ENCODE results near the gene NCEH1.

The NCEH1 gene

DNA sequence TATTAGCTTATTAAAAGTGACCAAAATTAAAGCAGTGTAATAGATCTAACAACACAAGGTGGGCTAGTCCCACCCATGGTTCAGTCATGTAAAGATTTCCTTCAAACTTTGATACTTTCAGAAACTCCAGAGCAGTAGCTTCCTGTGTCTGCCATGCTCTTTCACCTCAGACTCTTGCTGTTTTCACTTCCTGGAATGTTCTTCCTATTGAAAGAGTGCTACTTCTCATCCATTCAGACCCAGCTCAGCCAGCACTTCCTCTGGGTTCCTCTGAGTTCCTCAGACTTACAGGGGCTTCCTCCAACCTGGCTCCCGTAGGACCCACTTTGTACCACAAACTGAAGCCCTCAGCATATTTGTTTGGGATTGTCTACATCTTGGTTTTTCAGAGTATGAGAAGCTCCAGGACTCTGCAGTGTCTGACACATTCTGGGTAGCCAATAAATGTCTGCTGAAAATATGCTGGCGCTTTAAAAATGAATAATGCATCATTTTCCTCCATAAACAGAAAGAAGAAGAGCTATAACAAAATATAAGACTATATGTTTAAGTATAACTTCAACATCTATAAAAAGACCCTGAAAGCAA lies 18.0 kb downstream of the NCEH1 start:
- Histone ChIP-seq H4K8ac (ENCODE audit: low read depth, low read length) (no peak overlapping the region), H2AK5ac (ENCODE audit: low read length) (no peak overlapping the region), H3K4me3 (ENCODE audit: low read length) (no peak overlapping the region), H4K5ac (ENCODE audit: low read length) (no peak overlapping the region), H3K18ac (ENCODE audit: low read length) (peak overlapping the region; percentile 51), H2BK5ac (ENCODE audit: low read length) (no peak overlapping the region), H3K4ac (ENCODE audit: low read depth, low read length) (no peak overlapping the region), H3K23ac (ENCODE audit: low read length) (no peak overlapping the region), H3K4me1 (ENCODE audit: control insufficient read depth, low read depth, low read length) (no peaks in the 10 kb centered on the region), H2BK120ac (ENCODE audit: low read depth, low read length) (no peak overlapping the region), H3K36me3 (ENCODE audit: control insufficient read depth, insufficient read depth, low read length) (no peaks in the 10 kb centered on the region), H3K9ac (ENCODE audit: low read length) (no peak overlapping the region), H3K27ac (ENCODE audit: low read depth, low read length) (no peak overlapping the region), H3K4me2 (ENCODE audit: low read length) (no peak overlapping the region), H3K27me3 (ENCODE audit: insufficient read depth, low read length, poor library complexity) (no peaks in the 10 kb centered on the region), H3K56ac (ENCODE audit: low read length) (no peak overlapping the region), H3K79me1 (ENCODE audit: low read length) (no peaks in the 10 kb centered on the region), H3K79me2 (ENCODE audit: control insufficient read depth, insufficient read depth, low read length) (no peaks in the 10 kb centered on the region), H2BK15ac (replicated peaks; ENCODE audit: low read depth) (no peak overlapping the region)
- DNase-seq, result no peak
- WGBS (ENCODE audit: extremely low coverage, insufficient coverage, low lambda C conversion rate), result no CpG with 5 or more reads among the region's 2 CpGs

DNA sequence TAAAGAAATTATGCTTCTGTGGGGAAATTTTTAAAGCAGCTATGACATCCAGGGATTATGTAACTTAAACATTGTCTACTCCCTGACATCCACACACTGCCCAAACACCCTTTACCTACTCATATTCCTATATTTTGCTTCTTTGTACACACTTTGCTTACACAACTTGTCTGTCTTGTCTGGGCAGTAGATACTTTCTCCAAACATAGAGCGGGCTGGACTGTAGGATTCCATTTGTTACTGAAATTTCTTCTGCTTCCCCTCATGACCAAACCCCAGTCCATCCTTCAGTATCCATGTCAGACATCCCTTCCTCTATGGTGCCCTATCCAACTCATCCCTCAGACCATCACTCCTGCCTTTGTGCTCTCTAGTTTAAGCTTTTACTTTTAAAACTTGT lies 19.9 kb downstream of the NCEH1 start:
- Histone ChIP-seq H3K79me1 (ENCODE audit: low read length) (no peaks in the 10 kb centered on the region), H3K23ac (ENCODE audit: low read length) (no peak overlapping the region), H3K4me2 (ENCODE audit: low read length) (no peak overlapping the region), H3K79me2 (ENCODE audit: control insufficient read depth, insufficient read depth, low read length) (no peaks in the 10 kb centered on the region), H4K5ac (ENCODE audit: low read length) (no peak overlapping the region), H4K8ac (ENCODE audit: low read depth, low read length) (no peak overlapping the region), H3K4me1 (ENCODE audit: control insufficient read depth, low read depth, low read length) (no peaks in the 10 kb centered on the region), H3K27ac (ENCODE audit: low read depth, low read length) (no peak overlapping the region), H2AK5ac (ENCODE audit: low read length) (no peak overlapping the region), H3K4ac (ENCODE audit: low read depth, low read length) (no peak overlapping the region), H3K56ac (ENCODE audit: low read length) (no peak overlapping the region), H2BK120ac (ENCODE audit: low read depth, low read length) (no peak overlapping the region), H3K9ac (ENCODE audit: low read length) (no peak overlapping the region), H3K4me3 (ENCODE audit: low read length) (no peak overlapping the region), H3K18ac (ENCODE audit: low read length) (no peak overlapping the region), H3K36me3 (ENCODE audit: control insufficient read depth, insufficient read depth, low read length) (no peaks in the 10 kb centered on the region), H2BK15ac (replicated peaks; ENCODE audit: low read depth) (no peak overlapping the region), H2BK5ac (ENCODE audit: low read length) (no peak overlapping the region), H3K27me3 (ENCODE audit: insufficient read depth, low read length, poor library complexity) (no peaks in the 10 kb centered on the region)
- no peak for DNase-seq
- no CpG with 5 or more reads among the region's 1 CpG for WGBS (ENCODE audit: extremely low coverage, insufficient coverage, low lambda C conversion rate)

DNA sequence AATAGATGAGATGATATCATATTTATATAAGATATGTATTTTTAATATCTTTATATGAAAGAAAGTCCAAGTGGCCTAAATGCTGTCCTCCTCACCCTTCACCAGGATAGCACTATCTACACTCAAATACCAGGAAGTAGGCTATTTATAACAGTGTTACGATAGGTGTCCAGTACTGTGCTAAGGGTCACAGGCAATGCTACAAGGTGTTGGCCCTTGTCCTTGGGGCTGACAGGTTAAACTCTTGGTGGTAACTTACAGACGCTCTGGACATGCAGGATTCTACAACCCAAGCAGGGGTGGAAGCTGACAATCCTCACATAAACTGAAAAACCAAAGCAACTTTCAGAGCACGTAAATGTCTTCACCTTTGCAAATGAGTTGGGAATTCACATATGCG lies 22.3 kb downstream of the NCEH1 start:
- no peak overlapping the region for H2BK5ac ChIP-seq (ENCODE audit: low read length)
- no peak overlapping the region for H3K4me3 ChIP-seq (ENCODE audit: low read length)
- no peak overlapping the region for H3K18ac ChIP-seq (ENCODE audit: low read length)
- H3K36me3 ChIP-seq (ENCODE audit: control insufficient read depth, insufficient read depth, low read length), result no peaks in the 10 kb centered on the region
- H2BK15ac ChIP-seq (replicated peaks; ENCODE audit: low read depth), result no peak overlapping the region
- no peak for DNase-seq
- no peak overlapping the region for H3K9ac ChIP-seq (ENCODE audit: low read length)
- no peaks in the 10 kb centered on the region for H3K27me3 ChIP-seq (ENCODE audit: insufficient read depth, low read length, poor library complexity)
- no peak overlapping the region for H3K4me2 ChIP-seq (ENCODE audit: low read length)
- H3K4ac ChIP-seq (ENCODE audit: low read depth, low read length), result no peak overlapping the region
- H4K5ac ChIP-seq (ENCODE audit: low read length), result no peak overlapping the region
- H4K8ac ChIP-seq (ENCODE audit: low read depth, low read length), result no peak overlapping the region
- no peaks in the 10 kb centered on the region for H3K79me2 ChIP-seq (ENCODE audit: control insufficient read depth, insufficient read depth, low read length)
- no peak overlapping the region for H2BK120ac ChIP-seq (ENCODE audit: low read depth, low read length)
- no peak overlapping the region for H3K27ac ChIP-seq (ENCODE audit: low read depth, low read length)
- no peaks in the 10 kb centered on the region for H3K4me1 ChIP-seq (ENCODE audit: control insufficient read depth, low read depth, low read length)
- no peak overlapping the region for H3K23ac ChIP-seq (ENCODE audit: low read length)
- no peaks in the 10 kb centered on the region for H3K79me1 ChIP-seq (ENCODE audit: low read length)
- H2AK5ac ChIP-seq (ENCODE audit: low read length), result no peak overlapping the region
- no CpG with 5 or more reads among the region's 4 CpGs for WGBS (ENCODE audit: extremely low coverage, insufficient coverage, low lambda C conversion rate)
- no peak overlapping the region for H3K56ac ChIP-seq (ENCODE audit: low read length)

DNA sequence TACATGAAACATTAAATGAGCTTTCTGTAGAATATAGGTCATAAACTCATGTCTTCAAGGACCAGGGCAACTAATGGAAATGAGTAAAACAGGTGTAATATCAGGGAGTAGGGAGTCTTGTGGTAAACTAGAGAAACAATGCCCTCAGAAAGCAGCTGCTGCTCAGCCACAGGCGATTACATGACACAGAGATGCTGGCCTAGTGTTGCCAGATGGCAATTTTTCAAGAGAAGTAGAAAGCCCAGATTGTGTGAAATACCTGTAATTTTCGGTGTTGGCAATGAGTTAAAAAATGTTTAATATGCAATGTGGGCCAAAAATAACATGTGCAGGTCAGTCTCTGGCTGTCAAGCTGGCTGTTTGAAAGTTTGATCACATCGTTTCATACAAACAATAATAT lies 23.4 kb downstream of the NCEH1 start:
- Histone ChIP-seq H2BK5ac (ENCODE audit: low read length) (no peak overlapping the region), H4K5ac (ENCODE audit: low read length) (no peak overlapping the region), H3K56ac (ENCODE audit: low read length) (no peak overlapping the region), H3K79me2 (ENCODE audit: control insufficient read depth, insufficient read depth, low read length) (no peaks in the 10 kb centered on the region), H3K4ac (ENCODE audit: low read depth, low read length) (no peak overlapping the region), H3K23ac (ENCODE audit: low read length) (no peak overlapping the region), H3K9ac (ENCODE audit: low read length) (no peak overlapping the region), H3K4me1 (ENCODE audit: control insufficient read depth, low read depth, low read length) (no peaks in the 10 kb centered on the region), H3K4me2 (ENCODE audit: low read length) (no peak overlapping the region), H3K18ac (ENCODE audit: low read length) (no peak overlapping the region), H2BK120ac (ENCODE audit: low read depth, low read length) (no peak overlapping the region), H3K4me3 (ENCODE audit: low read length) (no peak overlapping the region), H3K27me3 (ENCODE audit: insufficient read depth, low read length, poor library complexity) (no peaks in the 10 kb centered on the region), H3K79me1 (ENCODE audit: low read length) (no peaks in the 10 kb centered on the region), H4K8ac (ENCODE audit: low read depth, low read length) (no peak overlapping the region), H2AK5ac (ENCODE audit: low read length) (no peak overlapping the region), H3K27ac (ENCODE audit: low read depth, low read length) (no peak overlapping the region), H3K36me3 (ENCODE audit: control insufficient read depth, insufficient read depth, low read length) (no peaks in the 10 kb centered on the region), H2BK15ac (replicated peaks; ENCODE audit: low read depth) (no peak overlapping the region)
- WGBS (ENCODE audit: extremely low coverage, insufficient coverage, low lambda C conversion rate), result no CpG with 5 or more reads among the region's 3 CpGs
- no peak for DNase-seq

DNA sequence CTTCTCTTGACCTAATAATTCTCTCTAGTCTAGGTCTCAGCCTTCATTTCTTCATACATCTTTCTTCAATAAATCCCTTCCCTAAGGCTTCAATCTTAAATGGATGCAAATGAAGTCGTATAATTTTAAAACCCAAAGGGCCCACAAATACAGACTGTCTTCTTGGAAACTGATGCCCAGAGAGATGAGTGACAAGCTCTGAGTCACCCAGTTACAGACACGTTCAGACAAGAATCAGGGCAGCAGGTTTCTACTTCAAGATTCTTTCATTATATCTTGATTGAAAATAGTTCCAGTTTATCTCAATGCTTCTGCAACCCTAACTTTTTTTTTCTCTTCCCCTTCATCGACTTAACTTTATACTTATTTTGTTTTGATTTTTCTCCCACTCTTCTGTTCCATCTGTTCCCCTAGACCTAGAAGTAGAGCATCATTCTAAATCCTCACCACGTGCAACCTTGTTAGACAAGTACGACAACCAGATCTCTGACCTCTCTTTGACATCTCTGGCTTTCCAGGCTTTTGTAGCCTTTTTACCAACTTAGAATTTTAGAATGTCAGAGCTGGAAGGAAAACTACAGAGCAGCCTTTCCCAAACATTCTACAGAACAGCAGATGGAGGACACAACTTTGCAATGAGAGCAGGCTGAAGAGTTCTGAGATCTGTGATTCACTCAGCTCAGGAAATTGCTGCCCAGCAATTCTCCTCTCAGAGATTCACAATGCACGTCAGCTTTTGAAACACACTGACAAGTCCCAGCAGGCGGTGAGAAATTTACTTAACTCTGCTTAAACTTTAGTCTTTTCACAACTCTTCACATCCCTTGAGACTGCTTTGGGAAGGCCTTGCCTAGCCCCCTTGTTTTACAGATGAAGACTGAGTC lies 25.3 kb downstream of the NCEH1 start:
- Histone ChIP-seq H2AK5ac (ENCODE audit: low read length) (no peak overlapping the region), H3K27me3 (ENCODE audit: insufficient read depth, low read length, poor library complexity) (no peaks in the 10 kb centered on the region), H2BK120ac (ENCODE audit: low read depth, low read length) (no peak overlapping the region), H4K5ac (ENCODE audit: low read length) (no peak overlapping the region), H3K79me1 (ENCODE audit: low read length) (no peaks in the 10 kb centered on the region), H3K18ac (ENCODE audit: low read length) (no peak overlapping the region), H3K4me1 (ENCODE audit: control insufficient read depth, low read depth, low read length) (no peaks in the 10 kb centered on the region), H3K4me2 (ENCODE audit: low read length) (no peak overlapping the region), H3K4me3 (ENCODE audit: low read length) (no peak overlapping the region), H3K79me2 (ENCODE audit: control insufficient read depth, insufficient read depth, low read length) (no peaks in the 10 kb centered on the region), H2BK5ac (ENCODE audit: low read length) (no peak overlapping the region), H3K9ac (ENCODE audit: low read length) (no peak overlapping the region), H3K23ac (ENCODE audit: low read length) (no peak overlapping the region), H3K56ac (ENCODE audit: low read length) (no peak overlapping the region), H3K36me3 (ENCODE audit: control insufficient read depth, insufficient read depth, low read length) (no peaks in the 10 kb centered on the region), H3K27ac (ENCODE audit: low read depth, low read length) (no peak overlapping the region), H3K4ac (ENCODE audit: low read depth, low read length) (no peak overlapping the region), H4K8ac (ENCODE audit: low read depth, low read length) (no peak overlapping the region), H2BK15ac (replicated peaks; ENCODE audit: low read depth) (no peak overlapping the region)
- no peak for DNase-seq
- WGBS (ENCODE audit: extremely low coverage, insufficient coverage, low lambda C conversion rate), result 100% methylated on average over 1 of the region's 7 CpGs

Data from mesendoderm (in vitro differentiated cells).